Measurements from ENCODE around the gene SPDEF.

DNA sequence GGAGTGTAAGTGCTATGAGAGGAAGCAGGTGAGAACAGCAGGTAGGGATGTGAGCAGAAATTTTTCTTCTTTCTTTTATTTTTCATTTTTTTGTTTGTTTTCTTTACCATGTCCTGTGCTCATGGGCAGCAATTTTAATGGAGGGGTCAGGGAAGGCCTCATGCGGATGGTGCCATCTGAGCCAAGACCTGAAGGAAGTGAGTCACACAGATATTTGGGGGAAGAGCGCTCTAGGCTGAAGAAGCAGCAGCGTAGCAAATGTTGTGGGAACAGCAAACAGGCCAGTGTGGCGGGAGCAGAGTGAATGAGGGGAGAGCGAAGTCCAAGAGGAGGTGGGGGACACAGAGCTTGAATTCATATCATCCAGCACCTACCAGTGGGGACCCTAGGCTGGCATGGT is 12.7 kb downstream of the SPDEF start:
- no peak for TF ChIP-seq POLR2A (IDR thresholded peaks at IDR 0.05)
- TF ChIP-seq, protein P1, sequence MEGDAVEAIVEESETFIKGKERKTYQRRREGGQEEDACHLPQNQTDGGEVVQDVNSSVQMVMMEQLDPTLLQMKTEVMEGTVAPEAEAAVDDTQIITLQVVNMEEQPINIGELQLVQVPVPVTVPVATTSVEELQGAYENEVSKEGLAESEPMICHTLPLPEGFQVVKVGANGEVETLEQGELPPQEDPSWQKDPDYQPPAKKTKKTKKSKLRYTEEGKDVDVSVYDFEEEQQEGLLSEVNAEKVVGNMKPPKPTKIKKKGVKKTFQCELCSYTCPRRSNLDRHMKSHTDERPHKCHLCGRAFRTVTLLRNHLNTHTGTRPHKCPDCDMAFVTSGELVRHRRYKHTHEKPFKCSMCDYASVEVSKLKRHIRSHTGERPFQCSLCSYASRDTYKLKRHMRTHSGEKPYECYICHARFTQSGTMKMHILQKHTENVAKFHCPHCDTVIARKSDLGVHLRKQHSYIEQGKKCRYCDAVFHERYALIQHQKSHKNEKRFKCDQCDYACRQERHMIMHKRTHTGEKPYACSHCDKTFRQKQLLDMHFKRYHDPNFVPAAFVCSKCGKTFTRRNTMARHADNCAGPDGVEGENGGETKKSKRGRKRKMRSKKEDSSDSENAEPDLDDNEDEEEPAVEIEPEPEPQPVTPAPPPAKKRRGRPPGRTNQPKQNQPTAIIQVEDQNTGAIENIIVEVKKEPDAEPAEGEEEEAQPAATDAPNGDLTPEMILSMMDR (IDR thresholded peaks at IDR 0.05): no peak
